Endothelial cell of umbilical vein (primary cell): ENCODE data around the gene EPHA4. TPM values are rescaled to one million over a fixed set of nuclear protein-coding genes. Genes with fewer than 3 reads are reported as not detected.

Experiments used
- BruUV-seq: library from RNA; stranded (reverse); fragments of 400-500 nt; replicated peaks from 2 replicates; lab custom pipeline; 2021; lab: Mats Ljungman, UMichigan
- CTCF ChIA-PET: fragments of 300-600, 350-600 bp; sonication (Branson Sonifier 250); formaldehyde crosslinking; loops from one replicate; lab custom pipeline; 2021; ENCODE audit warnings: antibody characterized with exemption, inconsistent platforms; lab: Charles Lee
- POLR2A ChIA-PET: fragments of 300-600, 350-600 bp; sonication (Branson Sonifier 250); formaldehyde crosslinking; loops from one replicate; lab custom pipeline; 2021; ENCODE audit warnings: antibody characterized with exemption, inconsistent platforms; lab: Charles Lee
- DNase-seq: peaks from one replicate; pipeline ENCODE4 v3.0.0-alpha.2; 2011; ENCODE audit warnings: low read depth, low spot score
- FAIRE-seq: peaks from 2 replicates; lab custom pipeline; 2011; peaks lifted over from hg19 to GRCh38; lab: Jason Lieb, UNC
- H2AFZ ChIP-seq: 2 replicates; pipeline ENCODE4 v1.6.0; 2012; ENCODE audit warnings: low read depth, low read length, control low read depth, inconsistent platforms
- H3K27ac ChIP-seq: 2 replicates; pipeline ENCODE4 v1.5.1; 2011; ENCODE audit warnings: low read depth, mild to moderate bottlenecking, control low read depth, low read length, moderate library complexity; ENCODE audit not compliant: insufficient read depth
- H3K27me3 ChIP-seq, 2 experiments: 2 replicates each; pipeline versions ENCODE4 v1.6.0 to v1.6.1; 2011; ENCODE audit warnings: low read length in 2 of 2, mixed read lengths in 1 of 2; ENCODE audit not compliant: control insufficient read depth in 2 of 2, insufficient read depth in 2 of 2
- H3K36me3 ChIP-seq, 2 experiments: 2 replicates in 1 of 2; 3 replicates in 1 of 2; pipeline ENCODE4 v1.5.1; 2011; ENCODE audit warnings: low read length in 2 of 2, mild to moderate bottlenecking in 1 of 2, moderate library complexity in 1 of 2; ENCODE audit not compliant: control insufficient read depth in 2 of 2, insufficient read depth in 2 of 2; ENCODE audit errors: extremely low read depth in 1 of 2
- H3K4me1 ChIP-seq: 3 replicates; pipeline ENCODE4 v1.5.1; 2011; ENCODE audit warnings: mild to moderate bottlenecking, low read length; ENCODE audit not compliant: control insufficient read depth, insufficient read depth; ENCODE audit errors: extremely low read depth
- H3K4me2 ChIP-seq: 2 replicates; pipeline ENCODE4 v1.6.1; 2011; ENCODE audit warnings: low read length, control low read depth, mixed read lengths; ENCODE audit not compliant: insufficient read depth
- H3K4me3 ChIP-seq, 3 experiments: fragments of 200-600 bp in 1 of 3; sonication (generic), shearing (Covaris generic) in 1 of 3; replicated peaks in 1 of 3; 2 replicates each; pipeline ENCODE4 v1.5.1; 2011 to 2016; ENCODE audit warnings: control low read depth in 3 of 3, low read length in 3 of 3, mild to moderate bottlenecking in 2 of 3, inconsistent platforms in 1 of 3, low read depth in 1 of 3, moderate library complexity in 1 of 3; ENCODE audit not compliant: insufficient read depth in 1 of 3
- H3K79me2 ChIP-seq: 2 replicates; pipeline ENCODE4 v1.6.0; 2012; ENCODE audit warnings: low read length, inconsistent platforms; ENCODE audit not compliant: control insufficient read depth, insufficient read depth
- H3K9ac ChIP-seq: replicated peaks from 2 replicates; pipeline ENCODE3; 2011; ENCODE audit warnings: low read length, control low read depth; ENCODE audit not compliant: insufficient read depth; ENCODE audit errors: extremely low read depth
- H3K9me1 ChIP-seq: replicated peaks from 3 replicates; pipeline ENCODE4 v1.6.0; 2011; ENCODE audit warnings: mild to moderate bottlenecking, low read length; ENCODE audit not compliant: control insufficient read depth, insufficient read depth; ENCODE audit errors: extremely low read depth
- H3K9me3 ChIP-seq: replicated peaks from 2 replicates; pipeline ENCODE4 v1.5.1; 2012; ENCODE audit warnings: low read length, inconsistent platforms; ENCODE audit not compliant: control insufficient read depth, insufficient read depth
- H4K20me1 ChIP-seq: replicated peaks from 2 replicates; pipeline ENCODE3; 2011; ENCODE audit warnings: mild to moderate bottlenecking, low read length; ENCODE audit not compliant: control insufficient read depth, insufficient read depth; ENCODE audit errors: extremely low read depth
- CTCF ChIP-seq, 2 donors: IDR thresholded peaks; 1 replicate in 1 of 2; 2 replicates in 1 of 2; pipeline ENCODE4 v1.5.1; 2011; ENCODE audit warnings: low read length in 2 of 2, mild to moderate bottlenecking in 2 of 2, moderate library complexity in 2 of 2, control low read depth in 1 of 2, inconsistent platforms in 1 of 2, low read depth in 1 of 2; ENCODE audit not compliant: insufficient read depth in 1 of 2; ENCODE audit errors: extremely low read depth in 1 of 2
- EZH2 ChIP-seq: IDR thresholded peaks from 2 replicates; pipeline ENCODE4 v1.6.1; 2012; ENCODE audit warnings: borderline replicate concordance, low read depth, mild to moderate bottlenecking, moderate library complexity, low read length, inconsistent platforms; ENCODE audit not compliant: severe bottlenecking
- FOS ChIP-seq: IDR thresholded peaks from 2 replicates; pipeline ENCODE4 v1.6.1; 2011; ENCODE audit warnings: mild to moderate bottlenecking, low read length, moderate library complexity, borderline replicate concordance; ENCODE audit not compliant: insufficient read depth
- GATA2 ChIP-seq: IDR thresholded peaks from 2 replicates; pipeline ENCODE4 v1.7.0; 2011; ENCODE audit warnings: low read depth, mild to moderate bottlenecking, moderate library complexity, mixed read lengths, low read length; ENCODE audit not compliant: insufficient read length, insufficient read depth
- JUN ChIP-seq: IDR thresholded peaks from 2 replicates; pipeline ENCODE4 v1.6.1; 2011; ENCODE audit warnings: borderline replicate concordance, low read depth; ENCODE audit not compliant: insufficient read length, insufficient read depth
- MAX ChIP-seq: IDR thresholded peaks from 2 replicates; pipeline ENCODE4 v1.6.1; 2011; ENCODE audit not compliant: insufficient read depth, insufficient read length
- MYC ChIP-seq: IDR thresholded peaks from one replicate; pipeline ENCODE4 v1.6.1; 2011; ENCODE audit warnings: mild to moderate bottlenecking, low read depth, low read length
- POLR2A ChIP-seq: IDR thresholded peaks from 2 replicates; pipeline ENCODE4 v1.6.1; 2012; ENCODE audit warnings: low read depth, mild to moderate bottlenecking, control low read depth, low read length
- POLR2AphosphoS5 ChIP-seq: IDR thresholded peaks from 2 replicates; pipeline ENCODE4 v1.6.1; 2012; ENCODE audit warnings: low read depth, mild to moderate bottlenecking, control low read depth, low read length, moderate library complexity; ENCODE audit not compliant: insufficient read depth
- dilution Hi-C: fragments of 300-500 bp; cut with MboI; formaldehyde crosslinking; loops from one replicate; pipeline ENCODE4 v1.15.0; 2019; ENCODE audit warnings: low sequenced_read_pairs; ENCODE audit not compliant: extremely low pct_ligation_motif_present
- intact Hi-C: fragments of 100-400 bp; cut with micrococcal nuclease; formaldehyde crosslinking; loops from one replicate; pipeline ENCODE4 v1.10.0; 2022
- polyA plus RNA-seq, 4 experiments: library from polyadenylated mRNA; depleted of rRNA in 3 of 4; stranded (reverse) in 3 of 4; unstranded in 1 of 4; fragments of >200 nt; gene quantifications; 2 replicates each; pipeline versions ENCODE4 v1.2.1 to v1.2.3, GENCODE V29; 2011 to 2012; ENCODE audit warnings: missing spikeins in 1 of 4
- total RNA-seq: library from RNA; stranded (reverse); gene quantifications from 2 replicates; pipeline ENCODE4 v1.2.3, GENCODE V29; 2021

The EPHA4 gene
- total and polyA plus RNA-seq, 2 donors (not counting 3 experiments of a cell fraction or from before 2014, with no cell fraction given) = 11.9 to 19.8 TPM

GRCh38 chr2:221493391-221493790 lies 78.7 kb downstream of the EPHA4 start:
- Histone ChIP-seq H3K9ac (no peak overlapping the region), H3K9me3 (no peaks in the 10 kb centered on the region), H3K79me2 (no peaks in the 10 kb centered on the region), H3K4me3 (no peak overlapping the region), H3K9me1 (no peaks in the 10 kb centered on the region), H3K4me1 (peaks cover 3% of the 10 kb centered on the region), H3K36me3 (peaks cover 0 to 2% of the 10 kb centered on the region in 2 experiments), H3K27ac (no peak overlapping the region), H2AFZ (no peak overlapping the region), H3K4me2 (no peak overlapping the region), H4K20me1 (no peaks in the 10 kb centered on the region), H3K27me3 (no peaks in the 10 kb centered on the region)
- dilution Hi-C loops = no loop called here
- no peak for TF ChIP-seq CTCF (IDR thresholded peaks at IDR 0.05; ENCODE audit: extremely low read depth in 1 of 2, insufficient read depth in 1 of 2, low read depth in 1 of 2, low read length in 2 of 2)
- DNase-seq = no peak
- no peak for FAIRE-seq
- intact Hi-C loops = no loop called here
- CTCF ChIA-PET = interaction anchor here (1.4 kb wide), 1 partner anchor 10 kb away, joined by 3 read pairs; no protein-coding TSS in a partner anchor
- no TSS peak for BruUV-seq
- POLR2A ChIA-PET = no interaction called here

DNA sequence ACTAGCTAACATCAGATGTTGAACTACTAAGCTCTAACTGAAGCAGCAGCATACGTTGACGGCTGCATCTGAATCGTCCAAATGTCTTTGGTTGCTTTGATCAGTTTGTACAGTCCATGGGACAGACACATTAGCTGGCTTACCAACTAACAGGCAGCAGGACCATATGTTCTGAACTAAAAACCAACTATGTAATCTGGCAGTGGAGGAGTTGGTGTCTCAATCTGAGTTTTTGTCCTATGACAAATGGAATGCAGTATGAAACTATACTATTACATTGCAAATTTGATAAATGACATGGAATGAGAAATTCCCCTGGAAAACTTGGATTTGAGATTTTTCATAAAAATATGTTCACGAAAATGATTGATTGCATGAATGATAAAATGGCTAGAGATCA lies 79.5 kb downstream of the EPHA4 start:
- H3K4me2 ChIP-seq = no peak overlapping the region
- no peak for FAIRE-seq
- no peak for DNase-seq
- ChIA-PET CTCF (interaction anchor here (0.9 to 1.4 kb wide), 3 partner anchors 8 to 14 kb away, joined by 3 to 4 read pairs (median 3); no protein-coding TSS in a partner anchor), POLR2A (no interaction called here)
- peaks cover 0 to 2% of the 10 kb centered on the region in 2 experiments for H3K36me3 ChIP-seq
- dilution Hi-C loops (no loop called here), intact Hi-C loops (no loop called here)
- H3K4me3 ChIP-seq = no peak overlapping the region
- H3K27ac ChIP-seq = no peak overlapping the region
- no peaks in the 10 kb centered on the region for H3K27me3 ChIP-seq
- BruUV-seq = no TSS peak
- H4K20me1 ChIP-seq = no peaks in the 10 kb centered on the region
- peaks cover 3% of the 10 kb centered on the region for H3K4me1 ChIP-seq
- H3K9ac ChIP-seq = no peak overlapping the region
- no peak for TF ChIP-seq POLR2A
- TF ChIP-seq EZH2 = no peak
- no peak for TF ChIP-seq MAX
- no peak for TF ChIP-seq CTCF (IDR thresholded peaks at IDR 0.05; ENCODE audit: extremely low read depth in 1 of 2, insufficient read depth in 1 of 2, low read depth in 1 of 2, low read length in 2 of 2)
- no peak for TF ChIP-seq POLR2AphosphoS5
- TF ChIP-seq FOS = no peak
- TF ChIP-seq GATA2 = no peak
- no peak for TF ChIP-seq MYC
- no peak for TF ChIP-seq JUN
- H3K79me2 ChIP-seq = no peaks in the 10 kb centered on the region
- H3K9me1 ChIP-seq = no peaks in the 10 kb centered on the region
- no peak overlapping the region for H2AFZ ChIP-seq
- H3K9me3 ChIP-seq = no peaks in the 10 kb centered on the region
